ENCODE measurements around the gene TUBB2B. TPM values are rescaled to one million over a fixed set of nuclear protein-coding genes. Genes with fewer than 3 reads are reported as not detected.

Gene TUBB2B
- total and polyA plus RNA-seq, 2 donors (not counting 1 experiment from before 2014, with no cell fraction given), result 14.7 TPM; not detected in 1

DNA sequence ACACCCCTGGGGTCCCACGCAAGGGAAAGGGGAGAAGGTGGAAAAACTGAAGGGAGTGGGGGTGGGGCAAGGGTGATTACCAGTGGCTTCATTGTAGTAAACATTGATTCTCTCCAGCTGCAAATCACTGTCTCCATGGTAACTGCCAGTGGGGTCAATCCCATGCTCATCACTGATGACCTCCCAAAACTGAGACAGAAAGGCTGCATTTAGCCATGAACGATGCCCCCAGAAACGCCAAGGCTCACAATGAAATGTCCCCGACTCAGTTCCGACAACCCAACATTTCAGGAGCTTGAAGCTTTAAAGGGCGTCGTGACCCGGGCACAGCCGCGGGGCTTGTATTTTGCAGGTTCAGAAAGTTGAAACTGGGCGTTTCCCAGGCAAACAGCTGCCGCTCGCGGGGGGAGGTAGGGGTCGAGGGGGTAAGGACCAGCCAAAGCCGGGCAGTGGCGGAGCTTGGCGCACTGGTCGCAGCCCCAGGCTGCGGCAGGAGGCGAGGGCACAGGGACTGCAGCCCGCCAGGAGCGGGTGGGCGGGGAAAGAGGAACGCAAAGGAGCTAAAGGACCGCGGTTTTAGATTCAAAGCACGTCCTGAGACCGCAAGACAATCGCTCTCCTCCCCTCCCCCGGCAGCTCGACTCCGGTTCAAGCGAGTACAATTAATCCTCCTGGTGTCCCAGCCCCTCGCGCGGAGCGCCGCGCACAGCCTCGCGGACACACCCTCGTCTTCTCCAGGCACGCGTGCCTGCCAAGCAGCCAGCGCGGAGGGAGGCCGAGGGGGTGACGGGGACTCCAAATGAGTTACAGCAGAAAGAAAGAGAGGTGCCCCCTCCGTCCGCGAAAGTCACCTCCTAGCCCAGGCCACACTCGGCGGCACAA, 731 bp downstream of the TUBB2B start:
- H3K9ac ChIP-seq (ENCODE audit: low read length), result peak overlapping the region; percentile 65
- TF ChIP-seq EZH2 (IDR thresholded peaks at IDR 0.05; ENCODE audit: borderline replicate concordance, insufficient read depth, low read depth, low read length, poor library complexity, severe bottlenecking) (no peak), CTCF (IDR thresholded peaks at IDR 0.05) (no peak)
- DNase-seq (peak; percentile 66), ATAC-seq (ENCODE audit: low read depth) (no peak)
- H3K27me3 ChIP-seq (replicated peaks in 1 of 4; ENCODE audit: control extremely low read depth in 1 of 4, control insufficient read depth in 3 of 4, insufficient read depth in 4 of 4, low read length in 3 of 4), result peaks cover 0 to 59% (median 42%) of the 10 kb centered on the region in 4 experiments
- no peak overlapping the region for H3K27ac ChIP-seq (ENCODE audit: low read length in 2 of 2)
- intact Hi-C loops (cut with micrococcal nuclease), result loop anchor here (1.0 kb wide), 1 partner anchor 100 kb away; no protein-coding TSS in a partner anchor
- WGBS (ENCODE audit: insufficient coverage), result 4% methylated on average over 53 of the region's 54 CpGs
- H3K27ac Mint-ChIP-seq, result no peak overlapping the region
- no peaks in the 10 kb centered on the region for H3K36me3 ChIP-seq (replicated peaks in 1 of 2; ENCODE audit: control extremely low read depth in 1 of 2, control insufficient read depth in 1 of 2, extremely low read depth in 1 of 2, insufficient read depth in 2 of 2, low read length in 1 of 2)
- peak overlapping the region; percentile 96 for H3K4me2 ChIP-seq (replicated peaks; ENCODE audit: low read depth, low read length, poor library complexity, severe bottlenecking)
- peak overlapping the region; percentile 69 for H2AFZ ChIP-seq (ENCODE audit: insufficient read depth, low read depth, low read length, poor library complexity, severe bottlenecking)
- no peaks in the 10 kb centered on the region for H4K20me1 ChIP-seq (ENCODE audit: control insufficient read depth, insufficient read depth, low read length, poor library complexity, severe bottlenecking)
- no peaks in the 10 kb centered on the region for H3K9me3 Mint-ChIP-seq (ENCODE audit: insufficient read depth)
- peak overlapping the region; percentile 91 for H3K4me3 Mint-ChIP-seq
- peaks cover 50 to 52% of the 10 kb centered on the region in 2 donors for H3K4me1 ChIP-seq (ENCODE audit: control insufficient read depth in 2 of 2, insufficient read depth in 2 of 2, low read length in 2 of 2)
- ChIA-PET CTCF (interaction anchor here (1.7 to 2.7 kb wide), 2 partner anchors 25 to 64 kb away, joined by 9 to 11 read pairs; no protein-coding TSS in a partner anchor), POLR2A (interaction anchor here (0.6 kb wide), 1 partner anchor 456 kb away, joined by 4 read pairs; no protein-coding TSS in a partner anchor)
- H3K79me2 ChIP-seq (ENCODE audit: control insufficient read depth, insufficient read depth, low read length), result no peaks in the 10 kb centered on the region
- H3K27me3 Mint-ChIP-seq, result peaks cover 58% of the 10 kb centered on the region
- H3K4me3 ChIP-seq (ENCODE audit: control extremely low read depth in 1 of 5, extremely low read depth in 1 of 5, insufficient read depth in 1 of 5, low read depth in 2 of 5, low read length in 4 of 5), result peak overlapping the region in 4 of 5 experiments; percentile 23 to 58 (median 44)
- peaks cover 49% of the 10 kb centered on the region for H3K4me1 Mint-ChIP-seq
- peaks cover 0 to 31% (median 0%) of the 10 kb centered on the region in 3 donors for H3K9me3 ChIP-seq (ENCODE audit: control extremely low read depth in 1 of 3, control insufficient read depth in 2 of 3, insufficient read depth in 1 of 3, low read length in 2 of 3)

DNA sequence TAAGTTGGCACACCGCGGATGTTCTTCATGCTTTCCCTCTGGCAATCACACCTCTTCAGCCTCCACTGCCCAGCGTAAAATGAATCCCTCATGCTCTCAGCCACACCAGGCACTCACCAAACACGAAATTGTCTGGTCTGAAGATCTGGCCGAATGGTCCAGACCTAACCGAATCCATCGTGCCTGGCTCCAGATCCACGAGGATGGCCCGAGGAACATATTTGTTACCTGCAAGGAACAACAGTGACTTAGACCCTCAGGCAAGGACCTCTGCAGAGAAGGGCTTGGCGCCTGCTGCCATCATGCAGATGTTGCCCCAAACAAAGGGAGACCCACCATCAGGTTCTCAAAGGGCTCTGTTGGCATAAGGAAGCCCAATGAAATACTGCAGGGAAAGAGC, 1.4 kb downstream of the TUBB2B start:
- H3K36me3 ChIP-seq (replicated peaks in 1 of 2; ENCODE audit: control extremely low read depth in 1 of 2, control insufficient read depth in 1 of 2, extremely low read depth in 1 of 2, insufficient read depth in 2 of 2, low read length in 1 of 2), result no peaks in the 10 kb centered on the region
- peaks cover 44 to 46% of the 10 kb centered on the region in 2 donors for H3K4me1 ChIP-seq (ENCODE audit: control insufficient read depth in 2 of 2, insufficient read depth in 2 of 2, low read length in 2 of 2)
- no peak for ATAC-seq (ENCODE audit: low read depth)
- ChIA-PET POLR2A (no interaction called here), CTCF (interaction anchor here (1.7 to 2.7 kb wide), 2 partner anchors 26 to 63 kb away, joined by 9 to 11 read pairs; no protein-coding TSS in a partner anchor)
- H2AFZ ChIP-seq (ENCODE audit: insufficient read depth, low read depth, low read length, poor library complexity, severe bottlenecking), result no peak overlapping the region
- Mint-ChIP-seq H3K9me3 (ENCODE audit: insufficient read depth) (no peaks in the 10 kb centered on the region), H3K4me3 (peak overlapping the region; percentile 37), H3K27ac (no peak overlapping the region), H3K27me3 (peaks cover 51% of the 10 kb centered on the region), H3K4me1 (peaks cover 42% of the 10 kb centered on the region)
- no peaks in the 10 kb centered on the region for H3K79me2 ChIP-seq (ENCODE audit: control insufficient read depth, insufficient read depth, low read length)
- no peak overlapping the region for H3K4me3 ChIP-seq (ENCODE audit: control extremely low read depth in 1 of 5, extremely low read depth in 1 of 5, insufficient read depth in 1 of 5, low read depth in 2 of 5, low read length in 4 of 5)
- H3K27me3 ChIP-seq (replicated peaks in 1 of 4; ENCODE audit: control extremely low read depth in 1 of 4, control insufficient read depth in 3 of 4, insufficient read depth in 4 of 4, low read length in 3 of 4), result peaks cover 0 to 52% (median 35%) of the 10 kb centered on the region in 4 experiments
- TF ChIP-seq EZH2 (IDR thresholded peaks at IDR 0.05; ENCODE audit: borderline replicate concordance, insufficient read depth, low read depth, low read length, poor library complexity, severe bottlenecking), result no peak
- no peak for TF ChIP-seq CTCF (IDR thresholded peaks at IDR 0.05)
- intact Hi-C loops (cut with micrococcal nuclease), result no loop called here
- DNase-seq, result no peak
- no peak overlapping the region for H3K4me2 ChIP-seq (replicated peaks; ENCODE audit: low read depth, low read length, poor library complexity, severe bottlenecking)
- peaks cover 0 to 25% (median 0%) of the 10 kb centered on the region in 3 donors for H3K9me3 ChIP-seq (ENCODE audit: control extremely low read depth in 1 of 3, control insufficient read depth in 2 of 3, insufficient read depth in 1 of 3, low read length in 2 of 3)
- WGBS (ENCODE audit: insufficient coverage), result 95% methylated on average over 10 of the region's 10 CpGs
- H4K20me1 ChIP-seq (ENCODE audit: control insufficient read depth, insufficient read depth, low read length, poor library complexity, severe bottlenecking), result no peaks in the 10 kb centered on the region
- no peak overlapping the region for H3K27ac ChIP-seq (ENCODE audit: low read length in 2 of 2)
- no peak overlapping the region for H3K9ac ChIP-seq (ENCODE audit: low read length)
